SH-SY5Y (cell line): Measurements from ENCODE around the gene PTPRJ.

Experiments
- GATA2 ChIP-seq: IDR thresholded peaks from 2 replicates; pipeline ENCODE4 v1.6.1; 2011; ENCODE audit warnings: mild to moderate bottlenecking, low read depth, low read length
- GATA3 ChIP-seq: IDR thresholded peaks from 2 replicates; pipeline ENCODE4 v1.6.1; 2011; ENCODE audit warnings: low read depth, mild to moderate bottlenecking, low read length, moderate library complexity

DNA sequence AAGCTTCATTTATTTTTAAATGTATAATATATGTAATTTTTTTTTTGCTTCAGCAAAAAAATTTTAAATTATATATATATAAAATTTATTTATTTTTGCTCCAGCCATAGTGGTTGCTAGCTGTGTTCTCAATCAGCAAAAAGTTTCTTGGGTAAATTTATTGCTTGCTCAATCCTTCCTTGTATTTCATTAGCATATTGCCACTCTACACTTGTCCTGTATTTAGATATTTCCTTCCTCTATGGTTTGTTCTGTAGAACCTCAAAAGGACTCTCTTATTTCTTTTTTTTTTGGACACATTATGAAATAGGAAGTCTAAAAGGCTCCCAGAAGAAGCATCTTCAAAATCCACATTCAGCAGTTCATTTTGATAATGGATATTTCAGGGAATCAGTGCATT is 2.3 kb downstream of the PTPRJ start:
- TF ChIP-seq GATA2 (no peak), GATA3 (no peak)
